ES-I3 (cell line): ENCODE results near the gene KCNH6.

ENCODE experiments used
- H3K36me3 ChIP-seq: 2 replicates; pipeline ENCODE4 v1.6.1; 2013; ENCODE audit warnings: mild to moderate bottlenecking, low read length, control low read depth, moderate library complexity; ENCODE audit not compliant: insufficient read depth
- H3K4me1 ChIP-seq: 2 replicates; pipeline ENCODE4 v1.6.1; 2013; ENCODE audit warnings: mild to moderate bottlenecking, control low read depth, low read length; ENCODE audit not compliant: insufficient read depth
- H3K9ac ChIP-seq: 2 replicates; pipeline ENCODE4 v1.6.1; 2013; ENCODE audit warnings: low read depth, mild to moderate bottlenecking, low read length, moderate library complexity
- H3K9me3 ChIP-seq: 2 replicates; pipeline ENCODE4 v1.6.1; 2013; ENCODE audit warnings: mild to moderate bottlenecking, low read length, moderate library complexity; ENCODE audit not compliant: control insufficient read depth, insufficient read depth

KCNH6 gene

GRCh38 chr17:63481488-63481870 is 41.7 kb upstream of the KCNH6 start:
- H3K9me3 ChIP-seq: no peaks in the 10 kb centered on the region
- H3K36me3 ChIP-seq: no peaks in the 10 kb centered on the region
- peaks cover 4% of the 10 kb centered on the region for H3K4me1 ChIP-seq
- no peak overlapping the region for H3K9ac ChIP-seq

GRCh38 chr17:63482509-63482908 is 40.6 kb upstream of the KCNH6 start:
- H3K9ac ChIP-seq: no peak overlapping the region
- H3K4me1 ChIP-seq: peaks cover 4% of the 10 kb centered on the region
- H3K9me3 ChIP-seq: no peaks in the 10 kb centered on the region
- H3K36me3 ChIP-seq: no peaks in the 10 kb centered on the region

- Histone ChIP-seq H3K9me3 (no peaks in the 10 kb centered on the region), H3K36me3 (no peaks in the 10 kb centered on the region), H3K4me1 (peaks cover 4% of the 10 kb centered on the region), H3K9ac (no peak overlapping the region)
Observed at GRCh38 chr17:63483038-63483437, 40.1 kb upstream of the KCNH6 start.

GRCh38 chr17:63483655-63484575 is 39.2 kb upstream of the KCNH6 start:
- H3K9ac ChIP-seq: no peak overlapping the region
- H3K9me3 ChIP-seq: no peaks in the 10 kb centered on the region
- H3K36me3 ChIP-seq: no peaks in the 10 kb centered on the region
- H3K4me1 ChIP-seq: no peaks in the 10 kb centered on the region; the same call in 1 of the 2 replicates

GRCh38 chr17:63486317-63487013 is 36.7 kb upstream of the KCNH6 start:
- peaks cover 3% of the 10 kb centered on the region; the same call in 1 of the 2 replicates for H3K4me1 ChIP-seq

DNA sequence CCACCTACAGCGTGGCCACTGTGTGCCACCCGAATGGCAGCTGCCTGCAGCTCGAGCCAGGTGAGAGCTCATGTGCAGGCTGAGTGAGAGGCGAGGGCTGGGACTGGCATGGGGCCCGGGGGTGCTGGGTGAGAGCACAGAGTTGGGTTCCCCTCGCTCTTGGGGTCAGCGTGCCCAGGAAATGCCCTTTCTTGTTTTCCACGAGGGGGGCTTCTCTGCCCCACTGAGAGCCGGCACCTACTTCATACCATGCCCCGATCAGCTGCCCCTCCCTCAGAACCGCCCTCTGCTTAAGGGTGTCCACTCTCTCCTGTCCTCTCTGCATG is 36.2 kb upstream of the KCNH6 start:
- peaks cover 3% of the 10 kb centered on the region; the same call in 1 of the 2 replicates for H3K4me1 ChIP-seq
- H3K9me3 ChIP-seq: no peaks in the 10 kb centered on the region
- H3K36me3 ChIP-seq: no peaks in the 10 kb centered on the region
- H3K9ac ChIP-seq: no peak overlapping the region

More at GRCh38 chr17:63486317-63487013, 36.7 kb upstream of the KCNH6 start:
- H3K9ac ChIP-seq: no peak overlapping the region
- H3K36me3 ChIP-seq: no peaks in the 10 kb centered on the region
- no peaks in the 10 kb centered on the region for H3K9me3 ChIP-seq

DNA sequence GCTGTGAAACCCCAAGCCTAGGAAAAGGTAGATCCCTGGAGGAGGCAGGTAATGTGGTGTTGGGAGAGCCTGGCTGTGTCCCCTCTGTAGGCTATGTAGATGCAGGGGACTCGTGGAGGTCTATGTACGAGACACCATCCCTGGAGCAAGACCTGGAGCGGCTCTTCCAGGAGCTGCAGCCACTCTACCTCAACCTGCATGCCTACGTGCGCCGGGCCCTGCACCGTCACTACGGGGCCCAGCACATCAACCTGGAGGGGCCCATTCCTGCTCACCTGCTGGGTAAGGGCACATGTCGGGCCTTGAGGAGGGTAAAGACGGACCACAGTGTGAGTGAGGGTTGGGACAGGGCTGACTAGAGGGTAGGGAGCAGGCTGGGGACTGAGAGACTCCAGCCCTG is 34.3 kb upstream of the KCNH6 start:
- no peaks in the 10 kb centered on the region for H3K9me3 ChIP-seq
- no peak overlapping the region for H3K9ac ChIP-seq
- H3K4me1 ChIP-seq: peaks cover 3% of the 10 kb centered on the region; the same call in 1 of the 2 replicates
- H3K36me3 ChIP-seq: no peaks in the 10 kb centered on the region

DNA sequence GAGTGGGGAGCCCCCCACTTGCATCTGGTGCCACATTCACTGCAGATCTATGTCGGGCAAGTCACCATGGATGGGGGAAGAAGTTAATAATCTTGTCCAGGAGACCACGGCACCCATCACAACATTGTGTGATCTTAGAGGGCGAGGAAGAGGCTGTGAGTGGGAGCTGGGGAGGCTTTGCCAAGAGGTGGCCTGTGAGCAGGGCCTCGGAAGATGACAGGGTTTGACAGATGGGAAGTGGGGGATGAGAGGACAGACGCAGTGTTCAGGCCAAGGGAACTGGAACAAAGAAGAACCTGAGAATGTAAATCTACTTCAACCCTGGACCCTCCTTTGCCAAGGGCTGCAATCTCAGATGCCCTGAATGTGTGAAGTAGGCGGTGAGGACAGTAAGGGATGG is 33.9 kb upstream of the KCNH6 start:
- Histone ChIP-seq H3K9ac (no peak overlapping the region), H3K4me1 (peaks cover 3% of the 10 kb centered on the region; the same call in 1 of the 2 replicates), H3K9me3 (no peaks in the 10 kb centered on the region), H3K36me3 (no peaks in the 10 kb centered on the region)

- peaks cover 3% of the 10 kb centered on the region; the same call in 1 of the 2 replicates for H3K4me1 ChIP-seq
- no peaks in the 10 kb centered on the region for H3K36me3 ChIP-seq
- no peaks in the 10 kb centered on the region for H3K9me3 ChIP-seq
- H3K9ac ChIP-seq: no peak overlapping the region
Observed at GRCh38 chr17:63490329-63490728, 32.8 kb upstream of the KCNH6 start.

DNA sequence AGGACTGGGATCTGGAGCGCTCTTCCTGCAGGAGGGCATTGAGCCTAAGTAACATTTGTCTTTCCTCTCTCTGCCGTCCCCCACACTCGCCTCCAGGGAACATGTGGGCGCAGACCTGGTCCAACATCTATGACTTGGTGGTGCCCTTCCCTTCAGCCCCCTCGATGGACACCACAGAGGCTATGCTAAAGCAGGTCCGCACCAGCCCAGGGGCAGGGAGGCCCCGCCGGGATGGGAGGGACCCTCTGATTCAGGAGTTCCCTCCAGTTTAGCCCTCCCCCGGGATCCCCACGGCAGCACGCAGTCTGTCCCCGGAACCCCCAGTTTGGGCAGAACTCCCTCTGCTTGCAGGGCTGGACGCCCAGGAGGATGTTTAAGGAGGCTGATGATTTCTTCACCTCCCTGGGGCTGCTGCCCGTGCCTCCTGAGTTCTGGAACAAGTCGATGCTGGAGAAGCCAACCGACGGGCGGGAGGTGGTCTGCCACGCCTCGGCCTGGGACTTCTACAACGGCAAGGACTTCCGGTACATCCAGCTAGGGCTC is 32.2 kb upstream of the KCNH6 start:
- Histone ChIP-seq H3K9me3 (no peaks in the 10 kb centered on the region), H3K4me1 (peaks cover 3% of the 10 kb centered on the region; the same call in 1 of the 2 replicates), H3K9ac (no peak overlapping the region), H3K36me3 (no peaks in the 10 kb centered on the region)

DNA sequence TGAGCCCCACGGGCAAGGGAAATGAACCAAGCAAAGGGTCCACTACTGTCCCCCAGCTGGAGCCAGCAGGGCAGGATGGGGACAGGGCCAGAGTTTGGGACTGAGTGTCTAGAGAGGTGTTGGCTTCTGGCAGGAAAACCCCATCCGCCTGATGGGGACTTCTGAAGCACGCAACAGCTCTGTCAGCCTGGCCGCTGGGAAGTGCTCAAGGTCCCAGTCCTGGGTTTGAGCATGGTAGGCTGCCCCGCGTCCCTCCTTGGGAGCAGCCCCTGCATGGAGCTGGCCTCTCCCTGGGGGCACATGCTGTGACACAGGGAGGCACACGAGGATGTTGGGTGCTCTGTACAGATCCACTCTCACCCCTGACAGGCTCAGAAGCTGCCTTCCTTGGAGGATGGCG is 31.7 kb upstream of the KCNH6 start:
- peaks cover 3% of the 10 kb centered on the region; the same call in 1 of the 2 replicates for H3K4me1 ChIP-seq
- no peaks in the 10 kb centered on the region for H3K9me3 ChIP-seq
- no peak overlapping the region for H3K9ac ChIP-seq
- no peaks in the 10 kb centered on the region for H3K36me3 ChIP-seq

DNA sequence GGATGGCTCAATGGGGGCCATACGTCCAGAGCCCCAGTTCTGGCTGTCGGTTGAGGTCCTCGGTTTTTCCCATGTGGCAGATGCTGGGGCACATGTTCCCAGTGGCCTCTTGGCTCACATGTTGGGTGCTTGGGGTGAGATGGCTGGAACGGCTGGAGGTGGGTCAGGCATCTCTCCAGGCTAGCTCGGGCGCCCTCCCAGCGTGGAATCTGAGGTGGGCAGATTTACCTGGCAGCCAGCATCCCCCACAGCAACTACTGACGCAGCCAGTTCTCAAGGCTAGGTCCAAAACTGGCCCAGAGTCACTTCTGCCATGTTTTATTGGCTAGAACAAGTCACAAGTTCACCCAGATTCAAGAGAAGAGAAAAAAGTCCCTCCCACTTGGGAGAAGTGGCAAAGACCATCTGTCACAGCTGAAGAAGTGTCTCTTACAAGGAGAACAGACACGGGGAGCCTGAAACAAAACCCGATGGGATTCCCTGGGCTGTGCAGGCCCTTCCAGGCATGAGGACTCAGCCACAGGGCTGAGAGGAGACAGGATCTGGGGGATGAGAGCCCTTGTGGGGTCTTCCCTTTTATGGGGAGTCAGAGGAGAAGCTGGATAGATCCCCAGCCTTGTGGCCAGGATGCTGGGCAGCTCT is 31.1 kb upstream of the KCNH6 start:
- H3K36me3 ChIP-seq: no peaks in the 10 kb centered on the region
- H3K4me1 ChIP-seq: peaks cover 3% of the 10 kb centered on the region; the same call in 1 of the 2 replicates
- no peaks in the 10 kb centered on the region for H3K9me3 ChIP-seq
- H3K9ac ChIP-seq: no peak overlapping the region

GRCh38 chr17:63492940-63493339 is 30.2 kb upstream of the KCNH6 start:
- no peak overlapping the region for H3K9ac ChIP-seq
- no peaks in the 10 kb centered on the region for H3K36me3 ChIP-seq
- peaks cover 3% of the 10 kb centered on the region; the same call in 1 of the 2 replicates for H3K4me1 ChIP-seq
- H3K9me3 ChIP-seq: no peaks in the 10 kb centered on the region

GRCh38 chr17:63493411-63493810 is 29.7 kb upstream of the KCNH6 start:
- Histone ChIP-seq H3K36me3 (no peaks in the 10 kb centered on the region), H3K4me1 (peaks cover 3% of the 10 kb centered on the region; the same call in 1 of the 2 replicates), H3K9me3 (no peaks in the 10 kb centered on the region), H3K9ac (no peak overlapping the region)
